ENCODE results near the gene PPT1. TPM values are rescaled to one million over a fixed set of nuclear protein-coding genes. Genes with fewer than 3 reads are reported as not detected.

The PPT1 gene
- total and polyA plus RNA-seq, 4 donors: 73.2 to 152 (median 125) TPM

DNA sequence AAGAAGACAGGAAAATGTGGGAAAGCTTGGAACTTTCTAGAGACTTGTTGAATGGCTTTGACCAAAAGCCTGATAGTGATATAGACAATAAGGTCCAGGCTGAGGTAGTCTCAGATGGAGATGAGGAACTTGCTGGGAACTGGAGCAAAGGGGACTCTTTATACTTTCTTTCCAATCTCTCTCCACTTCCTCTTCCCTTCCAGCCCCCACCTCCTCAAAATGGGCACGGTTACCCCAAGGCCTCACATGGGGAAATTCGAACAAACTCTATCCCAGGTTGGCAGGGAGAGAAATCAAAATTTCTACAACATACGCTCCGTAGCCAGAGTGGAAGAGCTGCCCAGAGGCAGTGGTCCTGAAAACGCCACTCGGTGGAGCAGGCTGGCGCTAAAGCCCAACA is 15.2 kb downstream of the PPT1 start:
- no peaks in the 10 kb centered on the region for H3K9me3 ChIP-seq (ENCODE audit: control insufficient read depth in 4 of 4, insufficient read depth in 3 of 4, low read length in 3 of 4)
- TF ChIP-seq, protein P1, sequence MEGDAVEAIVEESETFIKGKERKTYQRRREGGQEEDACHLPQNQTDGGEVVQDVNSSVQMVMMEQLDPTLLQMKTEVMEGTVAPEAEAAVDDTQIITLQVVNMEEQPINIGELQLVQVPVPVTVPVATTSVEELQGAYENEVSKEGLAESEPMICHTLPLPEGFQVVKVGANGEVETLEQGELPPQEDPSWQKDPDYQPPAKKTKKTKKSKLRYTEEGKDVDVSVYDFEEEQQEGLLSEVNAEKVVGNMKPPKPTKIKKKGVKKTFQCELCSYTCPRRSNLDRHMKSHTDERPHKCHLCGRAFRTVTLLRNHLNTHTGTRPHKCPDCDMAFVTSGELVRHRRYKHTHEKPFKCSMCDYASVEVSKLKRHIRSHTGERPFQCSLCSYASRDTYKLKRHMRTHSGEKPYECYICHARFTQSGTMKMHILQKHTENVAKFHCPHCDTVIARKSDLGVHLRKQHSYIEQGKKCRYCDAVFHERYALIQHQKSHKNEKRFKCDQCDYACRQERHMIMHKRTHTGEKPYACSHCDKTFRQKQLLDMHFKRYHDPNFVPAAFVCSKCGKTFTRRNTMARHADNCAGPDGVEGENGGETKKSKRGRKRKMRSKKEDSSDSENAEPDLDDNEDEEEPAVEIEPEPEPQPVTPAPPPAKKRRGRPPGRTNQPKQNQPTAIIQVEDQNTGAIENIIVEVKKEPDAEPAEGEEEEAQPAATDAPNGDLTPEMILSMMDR (IDR thresholded peaks at IDR 0.05; ENCODE audit: control extremely low read depth, extremely low read depth): no peak
- no peaks in the 10 kb centered on the region for H3K27me3 ChIP-seq (ENCODE audit: control insufficient read depth in 3 of 3, insufficient read depth in 3 of 3, low read length in 2 of 3)
- no peak overlapping the region for H3K9ac ChIP-seq (ENCODE audit: insufficient read depth in 1 of 2, low read length in 2 of 2)
- no peak overlapping the region for H3K27ac ChIP-seq (ENCODE audit: low read depth in 1 of 2, low read length in 1 of 2)
- peaks cover 0 to 21% (median 14%) of the 10 kb centered on the region in 4 donors for H3K36me3 ChIP-seq (ENCODE audit: control insufficient read depth in 4 of 4, insufficient read depth in 4 of 4, low read length in 4 of 4)
- DNase-seq: no peak
- H3K4me1 ChIP-seq (ENCODE audit: control insufficient read depth in 5 of 5, insufficient read depth in 5 of 5, low read length in 5 of 5): no peaks in the 10 kb centered on the region
- H3K4me3 ChIP-seq: no peak overlapping the region
- 50 to 57% methylated on average over 7 of the region's 7 CpGs for WGBS, 2 donors
- no peak for ATAC-seq (ENCODE audit: insufficient read depth, low FRiP score)

DNA sequence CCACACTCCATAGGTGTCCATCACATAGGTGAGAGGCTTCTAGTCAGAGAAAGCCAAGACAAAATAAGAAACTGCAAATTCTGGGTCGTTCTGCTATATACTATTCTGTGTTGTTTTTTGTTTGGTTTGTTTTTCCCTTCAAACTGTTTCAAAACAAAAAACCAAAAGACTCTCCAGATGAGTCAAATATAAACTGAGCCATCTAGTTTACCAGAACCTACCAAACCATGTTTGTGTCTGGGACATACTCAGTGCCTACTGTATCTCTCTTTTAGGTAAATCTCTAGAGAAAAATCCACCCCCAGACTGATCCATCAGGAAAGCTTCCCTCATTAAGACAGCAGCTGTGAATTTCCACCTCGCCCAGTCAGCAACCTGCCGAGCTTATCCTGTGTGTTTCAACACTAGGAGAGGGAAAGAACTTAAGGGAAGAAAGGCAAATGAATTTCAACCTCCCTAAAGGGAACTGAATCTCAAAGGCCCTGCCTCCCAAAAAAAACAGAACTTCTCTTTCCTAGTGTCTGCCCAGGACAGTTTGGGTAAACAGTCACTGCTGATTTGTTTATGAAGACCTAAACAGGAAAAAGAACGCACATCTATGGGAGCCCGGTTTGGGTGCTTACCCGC is 17.2 kb downstream of the PPT1 start:
- no peak overlapping the region for H3K27ac ChIP-seq (ENCODE audit: low read depth in 1 of 2, low read length in 1 of 2)
- H3K9ac ChIP-seq (ENCODE audit: insufficient read depth in 1 of 2, low read length in 2 of 2): no peak overlapping the region
- DNase-seq (no peak), ATAC-seq (ENCODE audit: insufficient read depth, low FRiP score) (no peak)
- H3K27me3 ChIP-seq (ENCODE audit: control insufficient read depth in 3 of 3, insufficient read depth in 3 of 3, low read length in 2 of 3): no peaks in the 10 kb centered on the region
- WGBS, 2 donors: 44 to 60% methylated on average over 6 of the region's 6 CpGs
- no peaks in the 10 kb centered on the region for H3K4me1 ChIP-seq (ENCODE audit: control insufficient read depth in 5 of 5, insufficient read depth in 5 of 5, low read length in 5 of 5)
- H3K4me3 ChIP-seq: no peak overlapping the region
- H3K36me3 ChIP-seq (ENCODE audit: control insufficient read depth in 4 of 4, insufficient read depth in 4 of 4, low read length in 4 of 4): peaks cover 0 to 27% (median 15%) of the 10 kb centered on the region in 4 donors
- TF ChIP-seq, protein P1 (IDR thresholded peaks at IDR 0.05; ENCODE audit: control extremely low read depth, extremely low read depth): no peak
- no peaks in the 10 kb centered on the region for H3K9me3 ChIP-seq (ENCODE audit: control insufficient read depth in 4 of 4, insufficient read depth in 3 of 4, low read length in 3 of 4)

DNA sequence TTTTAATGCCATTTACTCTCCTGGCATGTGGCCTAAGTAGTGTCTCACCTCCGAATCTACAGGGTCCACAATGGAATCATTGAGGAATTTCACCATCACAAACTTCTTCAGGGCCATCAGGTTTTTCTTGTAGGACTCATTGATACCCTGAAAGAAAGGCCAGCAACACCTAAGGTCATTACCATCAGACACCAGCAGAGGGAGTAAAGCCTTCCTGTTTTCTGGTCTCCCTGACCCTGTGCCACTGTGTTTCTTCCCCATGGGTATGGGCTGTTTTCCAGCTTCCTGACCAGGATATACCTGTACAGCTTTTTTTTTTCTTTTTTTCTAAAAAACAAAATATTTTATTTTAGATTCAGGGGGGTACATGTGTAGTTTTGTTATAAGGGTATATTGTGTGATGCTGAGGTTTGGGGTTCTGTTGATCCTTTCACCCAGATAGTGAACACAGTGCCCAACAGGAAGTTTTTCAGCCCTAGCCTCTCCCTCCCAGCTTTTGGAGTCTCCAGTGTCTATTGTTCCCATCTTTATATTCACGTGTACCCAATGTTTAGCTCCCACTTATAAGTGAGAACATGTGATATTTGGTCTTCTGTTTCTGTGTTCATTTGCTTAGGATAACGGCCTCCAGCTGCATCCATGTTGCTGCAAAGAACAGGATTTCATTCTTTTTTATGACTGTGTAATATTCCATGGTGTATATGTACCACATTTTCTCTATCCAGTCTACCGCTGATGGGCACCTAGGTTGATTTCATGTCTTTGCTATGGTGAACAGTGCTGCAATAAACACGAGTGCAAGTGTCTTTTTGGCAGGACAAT is 18.3 kb downstream of the PPT1 start:
- no peak overlapping the region for H3K9ac ChIP-seq (ENCODE audit: insufficient read depth in 1 of 2, low read length in 2 of 2)
- H3K27me3 ChIP-seq (ENCODE audit: control insufficient read depth in 3 of 3, insufficient read depth in 3 of 3, low read length in 2 of 3): no peaks in the 10 kb centered on the region
- peaks cover 2 to 27% (median 18%) of the 10 kb centered on the region in 4 donors for H3K36me3 ChIP-seq (ENCODE audit: control insufficient read depth in 4 of 4, insufficient read depth in 4 of 4, low read length in 4 of 4)
- TF ChIP-seq, protein P1 (IDR thresholded peaks at IDR 0.05; ENCODE audit: control extremely low read depth, extremely low read depth): peak; percentile 27
- no peaks in the 10 kb centered on the region for H3K4me1 ChIP-seq (ENCODE audit: control insufficient read depth in 5 of 5, insufficient read depth in 5 of 5, low read length in 5 of 5)
- DNase-seq (peak; percentile 26 to 43 (median 40)), ATAC-seq (ENCODE audit: insufficient read depth, low FRiP score) (no peak)
- no peaks in the 10 kb centered on the region for H3K9me3 ChIP-seq (ENCODE audit: control insufficient read depth in 4 of 4, insufficient read depth in 3 of 4, low read length in 3 of 4)
- H3K4me3 ChIP-seq: no peak overlapping the region
- H3K27ac ChIP-seq (ENCODE audit: low read depth in 1 of 2, low read length in 1 of 2): no peak overlapping the region
- WGBS, 2 donors: 87 to 88% methylated on average over 5 of the region's 5 CpGs

Data from lung (tissue), 12 donors.